Chondrocyte (in vitro differentiated cells): ENCODE measurements around the gene PRSS57. TPM values are rescaled to one million over a fixed set of nuclear protein-coding genes. Genes with fewer than 3 reads are reported as not detected.
A peak's percentile ranks its signal among the peaks of the same experiment; 100 is the strongest.

Experiments used
- DNase-seq: peaks from one replicate; pipeline ENCODE4 v3.0.0; 2021; ENCODE audit warnings: mixed read lengths, low spot score
- H3K27ac Mint-ChIP-seq: one replicate; pipeline ENCODE4 v1.8.0; 2021; ENCODE audit warnings: mild to moderate bottlenecking, moderate library complexity, mixed read lengths; ENCODE audit not compliant: unreplicated experiment
- H3K27me3 Mint-ChIP-seq: 2 replicates; pipeline ENCODE4 v1.8.0; 2021; ENCODE audit warnings: low read depth, mixed read lengths
- H3K36me3 Mint-ChIP-seq: 2 replicates; pipeline ENCODE4 v1.8.0; 2021; ENCODE audit warnings: low read depth, mixed read lengths
- H3K4me1 Mint-ChIP-seq: 2 replicates; pipeline ENCODE4 v1.8.0; 2021; ENCODE audit warnings: low read depth, mild to moderate bottlenecking, mixed read lengths
- H3K4me3 Mint-ChIP-seq: one replicate; pipeline ENCODE4 v1.8.0; 2021; ENCODE audit warnings: mild to moderate bottlenecking, moderate library complexity, mixed read lengths; ENCODE audit not compliant: unreplicated experiment
- H3K9me3 Mint-ChIP-seq: 2 replicates; pipeline ENCODE4 v1.8.0; 2021; ENCODE audit warnings: low read depth, mixed read lengths
- total RNA-seq: library from RNA; stranded (reverse); gene quantifications from 3 replicates; pipeline ENCODE4 v1.2.1, GENCODE V29; 2021
- TF ChIP-seq, protein P1 (sequence below): fragments of 200-600 bp; sonication (generic); IDR thresholded peaks from 2 replicates; pipeline ENCODE4 v1.5.0; 2021; ENCODE audit warnings: antibody characterized with exemption, mild to moderate bottlenecking, moderate library complexity

PRSS57 gene
- total RNA-seq, 1 donor from 2014 or later = not detected

DNA sequence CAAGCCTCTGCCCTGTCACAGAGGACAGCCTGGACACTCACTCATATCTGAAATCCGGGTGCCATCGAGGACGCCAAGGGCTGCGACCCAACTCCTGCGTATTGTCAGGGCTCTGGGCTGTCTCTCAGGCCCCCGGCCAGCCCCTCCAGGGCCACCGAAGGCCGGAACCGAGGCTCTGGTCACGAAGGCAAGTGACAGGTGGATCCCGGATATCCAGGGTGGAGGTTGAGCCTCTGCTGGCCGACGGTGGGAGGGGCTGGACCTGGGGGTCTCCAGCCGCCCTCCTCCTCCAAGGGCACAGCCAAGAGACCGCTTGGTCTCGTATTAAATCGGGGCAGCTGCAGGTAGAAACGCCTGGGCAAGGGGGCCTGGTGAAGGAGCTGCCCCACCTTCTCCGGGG is 37.6 kb downstream of the PRSS57 start:
- Mint-ChIP-seq H3K9me3 (no peaks in the 10 kb centered on the region), H3K4me3 (no peak overlapping the region), H3K27me3 (no peaks in the 10 kb centered on the region), H3K4me1 (peaks cover 24% of the 10 kb centered on the region), H3K27ac (no peak overlapping the region), H3K36me3 (no peaks in the 10 kb centered on the region)
- DNase-seq = no peak
- TF ChIP-seq, protein P1, sequence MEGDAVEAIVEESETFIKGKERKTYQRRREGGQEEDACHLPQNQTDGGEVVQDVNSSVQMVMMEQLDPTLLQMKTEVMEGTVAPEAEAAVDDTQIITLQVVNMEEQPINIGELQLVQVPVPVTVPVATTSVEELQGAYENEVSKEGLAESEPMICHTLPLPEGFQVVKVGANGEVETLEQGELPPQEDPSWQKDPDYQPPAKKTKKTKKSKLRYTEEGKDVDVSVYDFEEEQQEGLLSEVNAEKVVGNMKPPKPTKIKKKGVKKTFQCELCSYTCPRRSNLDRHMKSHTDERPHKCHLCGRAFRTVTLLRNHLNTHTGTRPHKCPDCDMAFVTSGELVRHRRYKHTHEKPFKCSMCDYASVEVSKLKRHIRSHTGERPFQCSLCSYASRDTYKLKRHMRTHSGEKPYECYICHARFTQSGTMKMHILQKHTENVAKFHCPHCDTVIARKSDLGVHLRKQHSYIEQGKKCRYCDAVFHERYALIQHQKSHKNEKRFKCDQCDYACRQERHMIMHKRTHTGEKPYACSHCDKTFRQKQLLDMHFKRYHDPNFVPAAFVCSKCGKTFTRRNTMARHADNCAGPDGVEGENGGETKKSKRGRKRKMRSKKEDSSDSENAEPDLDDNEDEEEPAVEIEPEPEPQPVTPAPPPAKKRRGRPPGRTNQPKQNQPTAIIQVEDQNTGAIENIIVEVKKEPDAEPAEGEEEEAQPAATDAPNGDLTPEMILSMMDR = no peak

GRCh38 chr19:656751-657559 is 38.3 kb downstream of the PRSS57 start:
- H3K4me3 Mint-ChIP-seq = no peak overlapping the region
- H3K9me3 Mint-ChIP-seq = no peaks in the 10 kb centered on the region
- peaks cover 22% of the 10 kb centered on the region for H3K4me1 Mint-ChIP-seq
- no peak overlapping the region for H3K27ac Mint-ChIP-seq
- H3K36me3 Mint-ChIP-seq = no peaks in the 10 kb centered on the region
- no peak for DNase-seq
- no peaks in the 10 kb centered on the region for H3K27me3 Mint-ChIP-seq
- TF ChIP-seq, protein P1 = no peak

- Mint-ChIP-seq H3K27me3 (no peaks in the 10 kb centered on the region), H3K36me3 (peaks cover 2% of the 10 kb centered on the region), H3K4me1 (peaks cover 10% of the 10 kb centered on the region), H3K9me3 (no peaks in the 10 kb centered on the region), H3K27ac (peak overlapping the region; percentile 74), H3K4me3 (no peak overlapping the region)
- TF ChIP-seq, protein P1 = no peak
- DNase-seq = no peak
Observed at GRCh38 chr19:655691-656090, 39.6 kb downstream of the PRSS57 start.

GRCh38 chr19:653425-653824 is 41.8 kb downstream of the PRSS57 start:
- Mint-ChIP-seq H3K4me3 (no peak overlapping the region), H3K9me3 (no peaks in the 10 kb centered on the region), H3K36me3 (peaks cover 5% of the 10 kb centered on the region), H3K27me3 (no peaks in the 10 kb centered on the region), H3K4me1 (no peaks in the 10 kb centered on the region), H3K27ac (no peak overlapping the region)
- no peak for DNase-seq
- TF ChIP-seq, protein P1 = no peak

DNA sequence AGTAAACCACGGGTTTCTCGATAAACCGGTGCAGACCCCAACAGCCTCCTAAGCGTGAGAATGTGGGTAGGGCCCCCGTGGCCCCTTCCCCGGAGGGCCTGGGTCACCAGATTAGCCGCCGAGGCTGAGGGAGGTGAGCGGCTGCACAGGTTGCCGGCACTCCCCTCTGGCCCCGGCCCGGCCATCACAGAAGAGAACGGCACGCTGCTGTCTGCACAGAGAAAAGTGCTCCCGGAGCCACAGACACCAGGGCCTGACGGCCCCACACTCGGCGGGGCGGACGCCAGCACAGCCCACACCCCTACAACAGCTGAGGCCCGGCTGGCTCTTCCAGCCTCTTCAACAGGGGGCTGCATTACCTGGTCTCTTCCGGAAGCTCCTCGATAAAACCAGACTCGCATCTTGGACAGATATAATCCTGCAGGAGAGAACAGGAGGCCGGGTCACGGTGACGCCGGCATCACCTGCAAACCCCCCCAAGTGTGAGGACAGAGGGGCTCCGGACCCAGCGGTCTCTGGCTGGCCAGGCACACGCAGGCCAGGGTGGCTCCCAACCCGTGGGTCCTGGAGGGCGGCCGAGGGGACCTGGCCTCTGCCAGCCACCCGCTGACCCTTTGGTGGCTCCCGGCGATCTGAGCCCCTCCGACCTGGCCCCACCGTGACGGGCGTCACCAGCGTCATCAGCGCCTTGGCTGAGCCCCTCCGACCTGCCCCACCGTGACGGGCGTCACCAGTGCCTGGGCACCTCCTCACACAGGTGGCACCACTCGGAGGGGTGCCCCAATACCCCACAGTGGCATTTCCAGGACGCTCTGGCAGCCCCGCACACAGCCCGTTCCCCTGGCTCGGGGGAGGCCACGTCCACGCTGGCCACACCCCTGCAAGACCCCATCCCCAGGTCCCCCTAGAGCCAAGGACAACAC is 42.5 kb downstream of the PRSS57 start:
- H3K9me3 Mint-ChIP-seq = no peaks in the 10 kb centered on the region
- peaks cover 5% of the 10 kb centered on the region for H3K36me3 Mint-ChIP-seq
- no peaks in the 10 kb centered on the region for H3K4me1 Mint-ChIP-seq
- H3K4me3 Mint-ChIP-seq = no peak overlapping the region
- TF ChIP-seq, protein P1 = no peak
- no peaks in the 10 kb centered on the region for H3K27me3 Mint-ChIP-seq
- H3K27ac Mint-ChIP-seq = no peak overlapping the region
- peak; percentile 86 for DNase-seq
